CD4-positive, alpha-beta memory T cell (primary cell): ENCODE measurements around the gene ZNF722. TPM values are rescaled to one million over a fixed set of nuclear protein-coding genes. Genes with fewer than 3 reads are reported as not detected.
A peak's percentile ranks its signal among the peaks of the same experiment; 100 is the strongest.
"Not testable (repeated sequence)": the region's sequence is repeated elsewhere in the genome, so short reads cannot be mapped to it uniquely, and the experiment has no call there.

Experiments
- CTCF ChIA-PET: fragments of 350-600 bp; sonication (Branson Sonifier 250); formaldehyde crosslinking; loops from one replicate; lab custom pipeline; 2021; ENCODE audit warnings: inconsistent platforms; ENCODE audit not compliant: partially characterized antibody; lab: Charles Lee
- POLR2A ChIA-PET: fragments of 350-600 bp; sonication (Branson Sonifier 250); formaldehyde crosslinking; loops from one replicate; lab custom pipeline; 2021; ENCODE audit not compliant: partially characterized antibody; lab: Charles Lee
- DNase-seq, 5 donors: peaks; one replicate each; pipeline versions ENCODE4 v3.0.0 to v3.0.0-alpha.2; 2020 to 2022; ENCODE audit warnings: mixed read lengths in 1 of 5
- H3K27ac ChIP-seq: one replicate; pipeline ENCODE4 v1.7.0; 2013; ENCODE audit warnings: low read depth, low read length
- H3K27me3 ChIP-seq: 2 replicates; pipeline ENCODE4 v1.7.0; 2013; ENCODE audit warnings: mild to moderate bottlenecking, low read length, moderate library complexity; ENCODE audit not compliant: insufficient read depth
- H3K36me3 ChIP-seq: 2 replicates; pipeline ENCODE4 v1.7.0; 2013; ENCODE audit warnings: mild to moderate bottlenecking, low read length, moderate library complexity; ENCODE audit not compliant: insufficient read depth
- H3K4me1 ChIP-seq: 2 replicates; pipeline ENCODE4 v1.7.0; 2013; ENCODE audit warnings: mild to moderate bottlenecking, low read length, moderate library complexity; ENCODE audit not compliant: insufficient read depth
- H3K4me3 ChIP-seq, 2 donors: one replicate each; pipeline ENCODE4 v1.7.0; 2013; ENCODE audit warnings: low read length in 2 of 2, mild to moderate bottlenecking in 1 of 2
- H3K9me3 ChIP-seq, 2 donors: one replicate each; pipeline ENCODE4 v1.7.0; 2013; ENCODE audit warnings: low read length in 2 of 2, control low read depth in 1 of 2; ENCODE audit not compliant: control insufficient read depth in 1 of 2
- H3K27ac Mint-ChIP-seq, 7 donors: one replicate each; pipeline ENCODE4 v1.8.0; 2020 to 2021; ENCODE audit warnings: mixed read lengths in 7 of 7, mild to moderate bottlenecking in 6 of 7, inconsistent platforms in 3 of 7, moderate library complexity in 3 of 7
- H3K27me3 Mint-ChIP-seq, 2 donors: one replicate each; pipeline ENCODE4 v1.8.0; 2020 to 2021; ENCODE audit warnings: mixed read lengths in 2 of 2
- H3K36me3 Mint-ChIP-seq, 2 donors: one replicate each; pipeline ENCODE4 v1.8.0; 2020 to 2021; ENCODE audit warnings: mixed read lengths in 2 of 2, inconsistent platforms in 1 of 2, mild to moderate bottlenecking in 1 of 2
- H3K4me1 Mint-ChIP-seq, 4 donors: one replicate each; pipeline ENCODE4 v1.8.0; 2020 to 2021; ENCODE audit warnings: mixed read lengths in 4 of 4, mild to moderate bottlenecking in 1 of 4
- H3K4me3 Mint-ChIP-seq, 8 donors: one replicate each; pipeline ENCODE4 v1.8.0; 2020 to 2021; ENCODE audit warnings: mixed read lengths in 8 of 8, mild to moderate bottlenecking in 7 of 8, moderate library complexity in 6 of 8, inconsistent platforms in 3 of 8
- H3K9me3 Mint-ChIP-seq, 8 donors: one replicate each; pipeline ENCODE4 v1.8.0; 2020 to 2021; ENCODE audit warnings: mixed read lengths in 8 of 8, mild to moderate bottlenecking in 5 of 8, inconsistent platforms in 3 of 8, moderate library complexity in 1 of 8
- intact Hi-C: fragments of 100-400 bp; cut with micrococcal nuclease; formaldehyde crosslinking; loops from one replicate; pipeline ENCODE4 v1.15.1; 2023
- polyA plus RNA-seq, 2 donors: library from polyadenylated mRNA; unstranded; fragments of 300-500 nt; fragmentation: Illumina TruSeq; gene quantifications; one replicate each; pipeline ENCODE4 v1.2.3, GENCODE V29; 2021
- total RNA-seq, 2 experiments: library from RNA; stranded (reverse); gene quantifications; one replicate each; pipeline ENCODE4 v1.2.3, GENCODE V29; 2021

The ZNF722 gene
- not detected for total RNA-seq
- polyA plus RNA-seq = not detected

DNA sequence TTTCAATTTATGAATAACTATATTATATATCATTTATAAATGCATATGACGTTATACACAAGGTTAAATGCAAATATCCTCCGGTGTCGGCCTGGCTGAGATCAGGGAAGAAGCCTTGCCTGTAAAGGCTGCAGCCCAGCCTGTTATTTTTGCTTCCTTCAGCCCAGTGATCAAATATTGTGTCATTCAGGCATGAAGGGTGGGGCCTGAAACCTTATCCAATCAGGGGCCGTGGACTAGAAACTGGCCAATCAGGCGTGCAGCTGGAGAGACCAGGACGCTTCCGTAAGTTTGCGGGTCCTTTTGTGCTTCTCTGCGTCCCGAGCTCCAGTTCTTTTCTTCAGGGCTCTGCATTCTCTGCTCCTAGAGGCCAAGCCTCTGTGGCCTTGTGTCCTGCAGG, at the start of gene ZNF722:
Gene ZNF722, plus strand, starts transcription at position 301 of the 400 bp plus-strand sequence. CDS start 113 bp downstream, outside the sequence.
- H3K9me3 Mint-ChIP-seq = peaks cover 2 to 65% (median 28%) of the 10 kb centered on the region in 8 donors
- no peaks in the 10 kb centered on the region for H3K36me3 Mint-ChIP-seq
- peak within 1 kb of the TSS in 1 of 8 donors; percentile 15 for H3K4me3 Mint-ChIP-seq
- CTCF ChIA-PET = no interaction called here
- no peak for DNase-seq
- intact Hi-C loops = no loop called here
- no peak within 1 kb of the TSS for H3K4me3 ChIP-seq
- no peaks in the 10 kb centered on the region for H3K4me1 ChIP-seq
- H3K27me3 Mint-ChIP-seq = no peaks in the 10 kb centered on the region
- H3K27ac ChIP-seq = no peak within 1 kb of the TSS
- H3K27ac Mint-ChIP-seq = no peak within 1 kb of the TSS
- no peaks in the 10 kb centered on the region for H3K4me1 Mint-ChIP-seq
- no peaks in the 10 kb centered on the region for H3K36me3 ChIP-seq
- no peaks in the 10 kb centered on the region for H3K9me3 ChIP-seq
- H3K27me3 ChIP-seq = no peaks in the 10 kb centered on the region
- POLR2A ChIA-PET = no interaction called here

GRCh38 chr7:63953181-63953580, 45.5 kb upstream of the ZNF722 start:
- Mint-ChIP-seq H3K9me3 (peaks cover 0 to 15% (median 5%) of the 10 kb centered on the region in 8 donors), H3K27me3 (no peaks in the 10 kb centered on the region), H3K4me3 (no peak overlapping the region), H3K36me3 (no peaks in the 10 kb centered on the region), H3K4me1 (no peaks in the 10 kb centered on the region), H3K27ac (no peak overlapping the region)
- Histone ChIP-seq H3K27me3 (no peaks in the 10 kb centered on the region), H3K36me3 (no peaks in the 10 kb centered on the region), H3K4me1 (no peaks in the 10 kb centered on the region), H3K4me3 (no peak overlapping the region), H3K27ac (no peak overlapping the region), H3K9me3 (no peaks in the 10 kb centered on the region)
- CTCF ChIA-PET = no interaction called here
- no peak for DNase-seq
- POLR2A ChIA-PET = no interaction called here
- intact Hi-C loops = no loop called here

DNA sequence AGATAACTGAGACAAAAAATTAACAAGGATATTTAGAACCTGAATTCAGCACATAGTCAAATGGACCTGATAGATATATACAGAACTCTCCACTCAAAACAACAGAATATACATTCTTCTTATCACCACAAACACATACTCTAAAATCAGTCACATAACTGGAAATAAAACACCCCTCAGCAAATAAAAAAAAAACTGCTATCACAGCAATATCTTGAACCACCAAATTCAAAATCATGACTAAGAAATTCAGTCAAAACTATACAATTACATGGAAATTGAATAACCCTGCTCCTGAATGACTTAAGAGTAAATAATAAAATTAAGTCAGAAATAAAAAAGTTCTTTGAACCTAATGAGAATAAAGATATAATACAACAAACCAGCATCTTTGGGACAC, 30.0 kb upstream of the ZNF722 start:
- POLR2A ChIA-PET = no interaction called here
- peaks cover 0 to 26% (median 13%) of the 10 kb centered on the region in 8 donors for H3K9me3 Mint-ChIP-seq
- H3K4me3 ChIP-seq = no peak overlapping the region
- H3K27me3 ChIP-seq = no peaks in the 10 kb centered on the region
- H3K9me3 ChIP-seq = peaks cover 0 to 9% of the 10 kb centered on the region in 2 donors
- H3K27ac ChIP-seq = no peak overlapping the region
- no peaks in the 10 kb centered on the region for H3K27me3 Mint-ChIP-seq
- H3K4me3 Mint-ChIP-seq = no peak overlapping the region
- intact Hi-C loops = no loop called here
- H3K27ac Mint-ChIP-seq = no peak overlapping the region
- H3K36me3 Mint-ChIP-seq = no peaks in the 10 kb centered on the region
- no peaks in the 10 kb centered on the region for H3K36me3 ChIP-seq
- CTCF ChIA-PET = no interaction called here
- no peaks in the 10 kb centered on the region for H3K4me1 Mint-ChIP-seq
- no peak for DNase-seq
- H3K4me1 ChIP-seq = no peaks in the 10 kb centered on the region

GRCh38 chr7:64015496-64015895, 16.8 kb downstream of the ZNF722 start:
- POLR2A ChIA-PET, DNase-seq, intact Hi-C loops, H3K4me1 ChIP-seq, H3K27ac Mint-ChIP-seq, H3K4me3 Mint-ChIP-seq, H3K9me3 ChIP-seq, CTCF ChIA-PET, H3K27me3 ChIP-seq, H3K27ac ChIP-seq, H3K4me3 ChIP-seq, H3K36me3 Mint-ChIP-seq, H3K4me1 Mint-ChIP-seq, H3K36me3 ChIP-seq, H3K27me3 Mint-ChIP-seq: not testable (repeated sequence)
- H3K9me3 Mint-ChIP-seq = peaks cover 3 to 83% (median 56%) of the 10 kb centered on the region in 8 donors

- Mint-ChIP-seq H3K4me3 (no peak overlapping the region), H3K4me1 (no peaks in the 10 kb centered on the region), H3K9me3 (peaks cover 2 to 87% (median 69%) of the 10 kb centered on the region in 8 donors), H3K27me3 (no peaks in the 10 kb centered on the region), H3K27ac (no peak overlapping the region), H3K36me3 (peaks cover 3 to 6% of the 10 kb centered on the region in 2 donors)
- no peaks in the 10 kb centered on the region for H3K27me3 ChIP-seq
- intact Hi-C loops = no loop called here
- POLR2A ChIA-PET = no interaction called here
- CTCF ChIA-PET = no interaction called here
- H3K9me3 ChIP-seq = peaks cover 0 to 18% of the 10 kb centered on the region in 2 donors
- H3K27ac ChIP-seq = no peak overlapping the region
- H3K4me1 ChIP-seq = no peaks in the 10 kb centered on the region
- DNase-seq = no peak
- no peaks in the 10 kb centered on the region for H3K36me3 ChIP-seq
- no peak overlapping the region for H3K4me3 ChIP-seq
Observed at GRCh38 chr7:64035388-64035787, 36.7 kb downstream of the ZNF722 start.

GRCh38 chr7:64037095-64037494, 38.4 kb downstream of the ZNF722 start:
- peaks cover 2 to 75% (median 59%) of the 10 kb centered on the region in 8 donors for H3K9me3 Mint-ChIP-seq
- Histone ChIP-seq H3K9me3 (peaks cover 0 to 8% of the 10 kb centered on the region in 2 donors), H3K27me3 (no peaks in the 10 kb centered on the region), H3K4me3 (no peak overlapping the region), H3K27ac (no peak overlapping the region), H3K4me1 (no peaks in the 10 kb centered on the region), H3K36me3 (no peaks in the 10 kb centered on the region)
- no peaks in the 10 kb centered on the region for H3K4me1 Mint-ChIP-seq
- ChIA-PET CTCF (no interaction called here), POLR2A (no interaction called here)
- no peaks in the 10 kb centered on the region for H3K27me3 Mint-ChIP-seq
- peak overlapping the region in 1 of 8 donors; percentile 48 for H3K4me3 Mint-ChIP-seq
- no peak overlapping the region for H3K27ac Mint-ChIP-seq
- H3K36me3 Mint-ChIP-seq = peaks cover 3 to 6% of the 10 kb centered on the region in 2 donors
- intact Hi-C loops = no loop called here
- no peak for DNase-seq

DNA sequence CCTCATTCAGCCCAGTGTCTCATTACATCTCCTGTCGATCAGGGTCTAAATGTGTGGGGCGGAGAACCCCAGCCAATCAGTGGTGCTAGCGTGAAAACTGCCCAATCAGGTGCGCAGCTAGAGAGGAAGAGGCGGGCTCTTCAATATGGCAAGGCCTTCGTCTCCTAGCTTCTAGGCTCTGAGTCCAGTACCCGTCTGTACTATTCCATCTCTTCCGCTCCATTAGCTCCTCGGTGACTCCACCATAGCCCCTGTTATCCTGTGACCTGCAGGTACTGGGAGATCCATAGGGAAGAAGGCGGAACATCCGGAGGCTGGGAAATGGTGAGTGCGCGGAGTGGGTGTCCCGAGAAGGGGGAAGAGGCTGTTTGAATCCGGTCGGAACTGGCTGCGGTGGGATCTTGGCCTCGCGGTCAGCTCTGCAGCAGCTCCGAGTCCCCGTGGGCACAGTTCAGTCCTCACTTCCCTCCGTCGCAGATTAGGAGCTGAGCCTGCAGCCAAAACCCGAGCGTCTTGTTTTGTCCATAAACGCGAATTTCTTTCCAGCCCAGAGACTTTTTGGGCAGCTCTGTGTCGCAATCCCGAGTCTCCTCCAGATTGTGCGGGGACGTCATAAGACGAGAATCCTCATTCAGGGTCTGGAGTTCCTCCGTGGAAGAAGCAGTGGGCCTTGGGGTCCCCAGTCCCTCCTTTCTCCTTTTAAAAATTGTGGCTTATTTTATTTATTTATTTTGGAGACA, 46.8 kb downstream of the ZNF722 start, which contains the start of gene ZNF727:
Gene ZNF727, plus strand, starts transcription at position 134 of the 740 bp plus-strand sequence. Its CDS starts 188 bp downstream, at position 322.
- Mint-ChIP-seq H3K27ac (peak within 1 kb of the TSS in 3 of 7 donors; percentile 15 to 56 (median 35)), H3K27me3 (no peaks in the 10 kb centered on the region), H3K4me1 (peaks cover 0 to 6% (median 0%) of the 10 kb centered on the region in 4 donors), H3K9me3 (peaks cover 3 to 51% (median 28%) of the 10 kb centered on the region in 8 donors), H3K4me3 (peak within 1 kb of the TSS; percentile 46 to 74 (median 60)), H3K36me3 (peaks cover 0 to 5% of the 10 kb centered on the region in 2 donors)
- Histone ChIP-seq H3K4me3 (no peak within 1 kb of the TSS), H3K27me3 (no peaks in the 10 kb centered on the region), H3K9me3 (peaks cover 0 to 4% of the 10 kb centered on the region in 2 donors), H3K27ac (no peak within 1 kb of the TSS), H3K4me1 (no peaks in the 10 kb centered on the region), H3K36me3 (no peaks in the 10 kb centered on the region)
- POLR2A ChIA-PET = no interaction called here
- CTCF ChIA-PET = no interaction called here
- intact Hi-C loops = no loop called here
- DNase-seq = peak in 4 of 5 donors; percentile 1 to 25 (median 14)
